ENCODE measurements around the gene ACYP2.

DNA sequence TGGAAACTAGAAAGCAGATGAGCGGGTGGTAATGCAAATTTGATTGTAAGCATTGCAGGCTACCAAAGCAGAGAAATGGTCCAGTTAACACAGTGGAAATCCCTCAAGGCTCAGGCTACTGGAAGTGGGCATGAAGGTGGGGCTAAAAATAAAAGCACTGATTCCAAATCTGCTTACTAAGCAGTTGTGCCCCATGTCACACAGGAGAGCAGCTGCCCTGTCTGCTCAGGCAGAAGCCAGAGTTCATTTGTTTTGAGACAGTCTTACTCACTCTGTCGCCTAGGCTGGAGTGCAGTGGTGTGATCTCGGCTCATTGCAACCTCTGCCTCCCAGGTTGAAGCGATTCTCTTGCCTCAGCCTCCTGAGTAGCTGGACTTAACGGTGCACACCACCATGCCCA lies 183.1 kb downstream of the ACYP2 start:
- TF ChIP-seq EZH2 (IDR thresholded peaks at IDR 0.05; ENCODE audit: insufficient read depth, poor library complexity, severe bottlenecking) (no peak), EZH2phosphoT487 (IDR thresholded peaks at IDR 0.05; ENCODE audit: insufficient read depth, low read depth) (no peak)

Data from GM23248 (cell line).